GM19438 (cell line): ENCODE results near the gene TCF7L2.

Source experiments
- ATAC-seq: cut with Tn5 transposase; IDR thresholded peaks from one replicate; pipeline ENCODE4 v1.9.1; 2021; ENCODE audit warnings: low read depth; ENCODE audit not compliant: unreplicated experiment

TCF7L2 gene

DNA sequence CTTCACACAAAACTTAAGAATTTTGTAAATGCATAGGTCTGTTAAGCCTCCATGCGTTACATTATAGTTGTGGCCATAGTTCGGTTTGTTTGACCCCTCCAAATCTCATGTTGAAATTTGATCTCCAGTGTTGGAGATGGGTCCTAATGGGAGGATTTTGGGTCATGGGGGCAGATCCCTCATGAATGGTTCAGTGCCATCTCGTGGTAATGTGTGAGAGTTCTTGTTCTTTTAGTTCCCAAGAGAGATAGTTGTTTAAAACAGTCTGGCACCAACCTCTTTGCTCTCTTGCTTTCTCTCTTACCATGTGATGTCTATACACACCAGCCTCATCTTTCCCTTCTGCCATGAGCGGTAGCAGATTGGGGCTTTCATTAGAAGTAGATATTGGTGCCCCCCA, 264.3 kb downstream of the TCF7L2 start:
- no peak for ATAC-seq

DNA sequence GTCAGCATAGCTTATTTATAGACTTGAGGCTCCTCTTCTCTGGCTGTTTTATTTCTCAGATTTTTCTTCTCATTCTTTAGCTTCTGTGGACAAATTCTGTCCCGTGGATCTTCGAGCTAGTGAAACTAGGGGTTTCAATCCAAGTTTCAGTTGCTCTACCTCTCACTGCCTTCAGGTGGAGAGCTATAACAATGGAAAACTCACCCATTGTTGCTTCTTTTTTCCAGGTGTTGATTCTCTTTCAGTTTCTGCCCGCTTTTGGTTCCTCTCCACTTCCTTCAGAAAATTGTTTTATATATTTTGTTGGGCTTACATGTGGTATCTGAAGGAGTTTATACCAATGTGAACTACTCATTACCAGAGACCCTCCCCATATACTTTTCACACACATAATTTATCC, 266.1 kb downstream of the TCF7L2 start:
- ATAC-seq, result no peak
